AG09309 (cell line): Measurements from ENCODE around the gene ATIC.

ENCODE experiments used
- DNase-seq: peaks from one replicate; pipeline ENCODE4 v3.0.0-alpha.2; 2010; ENCODE audit warnings: low read depth
- H3K4me3 ChIP-seq: 2 replicates; pipeline ENCODE4 v1.5.1; 2011; ENCODE audit warnings: mild to moderate bottlenecking, low read depth, low read length, moderate library complexity; ENCODE audit not compliant: control insufficient read depth
- CTCF ChIP-seq: IDR thresholded peaks from 2 replicates; pipeline ENCODE4 v1.5.1; 2011; ENCODE audit warnings: mild to moderate bottlenecking, low read depth, low read length, inconsistent platforms; ENCODE audit not compliant: insufficient read depth, control insufficient read depth; ENCODE audit errors: missing control alignments

Gene ATIC

GRCh38 chr2:215374642-215375466, 63.0 kb downstream of the ATIC start:
- DNase-seq, result no peak
- H3K4me3 ChIP-seq, result no peak overlapping the region
- TF ChIP-seq CTCF, result no peak

GRCh38 chr2:215375467-215375830, 63.6 kb downstream of the ATIC start:
- H3K4me3 ChIP-seq, result no peak overlapping the region
- no peak for TF ChIP-seq CTCF
- DNase-seq, result no peak

GRCh38 chr2:215376103-215376780, 64.4 kb downstream of the ATIC start:
- H3K4me3 ChIP-seq, result no peak overlapping the region
- TF ChIP-seq CTCF, result no peak
- DNase-seq, result no peak

GRCh38 chr2:215377283-215377682, 65.4 kb downstream of the ATIC start:
- H3K4me3 ChIP-seq, result no peak overlapping the region
- DNase-seq, result no peak
- no peak for TF ChIP-seq CTCF

- no peak for DNase-seq
- no peak for TF ChIP-seq CTCF
- H3K4me3 ChIP-seq, result no peak overlapping the region
Observed at GRCh38 chr2:215378045-215378444, 66.2 kb downstream of the ATIC start.

GRCh38 chr2:215379039-215379438, 67.2 kb downstream of the ATIC start:
- TF ChIP-seq CTCF, result no peak
- no peak for DNase-seq
- no peak overlapping the region for H3K4me3 ChIP-seq
